ENCODE measurements around the gene TRPM6.

TRPM6 gene

GRCh38 chr9:74728176-74728575 is 159.5 kb downstream of the TRPM6 start:
- Histone ChIP-seq H3K4me2 (no peak overlapping the region), H3K9ac (no peak overlapping the region), H3K27ac (no peak overlapping the region), H4K20me1 (no peaks in the 10 kb centered on the region), H3K4me3 (no peak overlapping the region), H3K36me3 (no peaks in the 10 kb centered on the region), H3K9me3 (no peaks in the 10 kb centered on the region), H3K4me1 (no peaks in the 10 kb centered on the region), H3K27me3 (no peaks in the 10 kb centered on the region)
- TF ChIP-seq Cebpa-rat (IDR thresholded peaks at IDR 0.05), result no peak

GRCh38 chr9:74726581-74726980 is 161.1 kb downstream of the TRPM6 start:
- no peaks in the 10 kb centered on the region for H4K20me1 ChIP-seq
- no peak for TF ChIP-seq Cebpa-rat (IDR thresholded peaks at IDR 0.05)
- H3K27me3 ChIP-seq, result no peaks in the 10 kb centered on the region
- no peaks in the 10 kb centered on the region for H3K9me3 ChIP-seq
- H3K9ac ChIP-seq, result no peak overlapping the region
- no peak overlapping the region for H3K4me3 ChIP-seq
- H3K4me1 ChIP-seq, result no peaks in the 10 kb centered on the region
- no peaks in the 10 kb centered on the region for H3K36me3 ChIP-seq
- H3K27ac ChIP-seq, result no peak overlapping the region
- no peak overlapping the region for H3K4me2 ChIP-seq

GRCh38 chr9:74724317-74724716 is 163.4 kb downstream of the TRPM6 start:
- Histone ChIP-seq H3K9me3 (no peaks in the 10 kb centered on the region), H4K20me1 (no peaks in the 10 kb centered on the region), H3K9ac (no peak overlapping the region), H3K27me3 (no peaks in the 10 kb centered on the region), H3K4me1 (no peaks in the 10 kb centered on the region), H3K36me3 (no peaks in the 10 kb centered on the region), H3K27ac (no peak overlapping the region), H3K4me2 (no peak overlapping the region), H3K4me3 (no peak overlapping the region)
- no peak for TF ChIP-seq Cebpa-rat (IDR thresholded peaks at IDR 0.05)

DNA sequence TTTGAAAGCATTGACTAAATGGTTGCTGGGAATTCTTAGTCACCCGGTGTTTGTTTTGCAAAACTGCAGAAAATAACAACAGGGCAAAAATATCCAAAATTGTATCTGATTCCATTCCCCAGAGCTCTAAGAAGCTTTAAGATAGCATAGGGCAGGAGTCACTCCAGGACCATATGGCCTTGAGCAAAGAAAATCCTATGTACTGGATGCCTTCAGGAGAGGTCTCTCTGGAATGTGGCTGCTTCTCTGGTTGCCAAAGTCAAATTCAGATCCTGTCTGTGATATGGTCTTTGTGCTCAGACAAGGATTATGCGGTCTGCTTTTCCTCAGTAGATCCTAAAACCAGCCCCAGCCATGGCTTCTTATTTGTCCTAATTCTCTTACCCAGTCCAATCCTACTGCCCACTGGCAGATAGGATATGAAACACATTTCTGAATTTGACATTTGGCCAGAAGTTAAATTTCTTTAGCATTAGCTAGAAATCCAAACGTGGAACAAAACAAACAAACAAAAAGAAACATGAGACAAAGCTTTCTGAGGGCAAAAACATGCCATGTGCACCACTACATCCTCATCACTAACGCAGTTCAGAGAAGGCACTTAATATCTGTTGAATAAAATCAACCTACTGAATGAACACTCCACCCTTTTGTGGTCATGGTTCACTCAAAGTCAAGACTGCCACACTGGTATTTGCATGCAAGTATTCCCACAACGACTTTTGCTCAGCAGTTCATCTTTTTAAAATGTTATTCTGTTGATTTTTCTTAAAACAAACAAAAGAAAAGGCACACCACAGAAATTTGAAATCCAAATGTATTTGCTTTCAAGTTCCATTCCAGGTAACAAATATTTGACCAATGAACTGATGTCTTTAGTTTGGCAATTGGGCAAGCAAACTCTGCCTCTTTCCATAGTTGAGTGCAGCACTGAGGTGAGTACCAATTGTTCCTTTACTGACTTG is 165.7 kb downstream of the TRPM6 start:
- H3K4me1 ChIP-seq, result no peaks in the 10 kb centered on the region
- no peak overlapping the region for H3K9ac ChIP-seq
- no peak for TF ChIP-seq Cebpa-rat (IDR thresholded peaks at IDR 0.05)
- no peaks in the 10 kb centered on the region for H3K36me3 ChIP-seq
- no peak overlapping the region for H3K4me2 ChIP-seq
- no peaks in the 10 kb centered on the region for H3K27me3 ChIP-seq
- no peak overlapping the region for H3K27ac ChIP-seq
- H3K9me3 ChIP-seq, result no peaks in the 10 kb centered on the region
- H4K20me1 ChIP-seq, result no peaks in the 10 kb centered on the region
- no peak overlapping the region for H3K4me3 ChIP-seq

- H3K36me3 ChIP-seq, result no peaks in the 10 kb centered on the region
- no peak overlapping the region for H3K4me3 ChIP-seq
- H3K4me1 ChIP-seq, result no peaks in the 10 kb centered on the region
- H3K27me3 ChIP-seq, result no peaks in the 10 kb centered on the region
- H3K4me2 ChIP-seq, result no peak overlapping the region
- no peaks in the 10 kb centered on the region for H3K9me3 ChIP-seq
- H3K27ac ChIP-seq, result no peak overlapping the region
- H4K20me1 ChIP-seq, result no peaks in the 10 kb centered on the region
- no peak overlapping the region for H3K9ac ChIP-seq
- TF ChIP-seq Cebpa-rat (IDR thresholded peaks at IDR 0.05), result no peak
These were observed 168.4 kb downstream of the TRPM6 start for GRCh38 chr9:74719306-74719705.

GRCh38 chr9:74718709-74719108 is 169.0 kb downstream of the TRPM6 start:
- no peaks in the 10 kb centered on the region for H3K9me3 ChIP-seq
- no peaks in the 10 kb centered on the region for H3K4me1 ChIP-seq
- no peak for TF ChIP-seq Cebpa-rat (IDR thresholded peaks at IDR 0.05)
- H3K4me2 ChIP-seq, result no peak overlapping the region
- H4K20me1 ChIP-seq, result no peaks in the 10 kb centered on the region
- no peaks in the 10 kb centered on the region for H3K36me3 ChIP-seq
- H3K4me3 ChIP-seq, result no peak overlapping the region
- no peaks in the 10 kb centered on the region for H3K27me3 ChIP-seq
- H3K27ac ChIP-seq, result no peak overlapping the region
- H3K9ac ChIP-seq, result no peak overlapping the region

DNA sequence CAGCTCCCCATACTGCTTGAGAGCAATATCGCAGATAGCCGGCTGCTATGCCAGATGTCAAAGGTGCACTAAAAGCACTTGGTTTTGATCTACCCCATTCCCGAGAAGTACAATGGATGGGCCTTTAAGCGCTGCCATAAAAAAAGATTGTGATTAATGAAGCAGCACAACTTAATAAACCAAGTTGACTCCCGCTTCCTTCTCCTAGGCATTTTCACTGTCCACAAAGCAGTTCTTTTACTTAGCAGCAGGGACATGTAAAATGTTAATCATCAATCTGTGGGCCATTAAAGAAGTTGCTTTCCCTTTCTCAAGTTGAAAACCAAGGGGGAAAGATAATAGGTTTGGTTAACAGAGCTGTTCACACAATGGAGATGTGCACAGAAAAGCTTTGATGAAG is 176.4 kb downstream of the TRPM6 start:
- TF ChIP-seq Cebpa-rat (IDR thresholded peaks at IDR 0.05), result no peak
- Histone ChIP-seq H3K27me3 (no peaks in the 10 kb centered on the region), H3K4me1 (no peaks in the 10 kb centered on the region)

GRCh38 chr9:74697535-74697934 is 190.2 kb downstream of the TRPM6 start:
- Histone ChIP-seq H4K20me1 (no peaks in the 10 kb centered on the region), H3K27ac (0 out of 2 replicates have a peak overlapping the region, but pooled peaks have one; percentile 10), H3K9ac (no peak overlapping the region), H3K9me3 (no peaks in the 10 kb centered on the region), H3K36me3 (0 out of 2 replicates have a peak, but pooled peaks cover 4% of the 10 kb centered on the region), H3K4me3 (no peak overlapping the region), H3K27me3 (no peaks in the 10 kb centered on the region), H3K4me1 (peaks cover 38% of the 10 kb centered on the region), H3K4me2 (peak overlapping the region; percentile 52)
- TF ChIP-seq Cebpa-rat (IDR thresholded peaks at IDR 0.05), result no peak

More for the DNA sequence above, 176.4 kb downstream of the TRPM6 start:
- H3K4me2 ChIP-seq, result no peak overlapping the region
- H3K27ac ChIP-seq, result no peak overlapping the region
- no peaks in the 10 kb centered on the region for H4K20me1 ChIP-seq
- H3K9ac ChIP-seq, result no peak overlapping the region
- no peak overlapping the region for H3K4me3 ChIP-seq
- H3K9me3 ChIP-seq, result no peaks in the 10 kb centered on the region
- H3K36me3 ChIP-seq, result no peaks in the 10 kb centered on the region

GRCh38 chr9:74696520-74696919 is 191.2 kb downstream of the TRPM6 start:
- H3K9me3 ChIP-seq, result no peaks in the 10 kb centered on the region
- no peak overlapping the region for H3K27ac ChIP-seq
- peaks cover 4% of the 10 kb centered on the region; the same call in 1 of the 2 replicates for H3K36me3 ChIP-seq
- H4K20me1 ChIP-seq, result no peaks in the 10 kb centered on the region
- no peak overlapping the region for H3K4me3 ChIP-seq
- peaks cover 44% of the 10 kb centered on the region for H3K4me1 ChIP-seq
- H3K4me2 ChIP-seq, result no peak overlapping the region
- no peak overlapping the region for H3K9ac ChIP-seq
- no peak for TF ChIP-seq Cebpa-rat (IDR thresholded peaks at IDR 0.05)
- no peaks in the 10 kb centered on the region for H3K27me3 ChIP-seq

DNA sequence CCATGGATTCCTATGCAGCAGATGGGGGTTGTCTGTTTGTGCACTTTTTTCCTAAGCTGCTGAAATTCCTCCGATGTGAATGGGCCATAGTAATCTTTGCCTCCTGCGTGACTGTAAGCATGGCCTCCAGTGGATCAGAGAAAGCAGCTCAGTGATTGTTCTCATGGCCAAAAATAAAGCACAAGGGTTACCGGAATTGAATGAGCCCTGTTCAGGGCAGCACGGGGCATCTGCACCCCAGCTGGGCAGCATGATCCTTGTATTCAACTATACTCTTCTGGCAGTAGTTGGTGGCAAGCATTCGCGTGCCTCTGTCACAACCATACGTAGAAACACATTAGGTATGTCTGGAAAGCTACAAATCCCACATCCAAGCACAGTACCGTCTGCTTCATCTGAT is 196.7 kb downstream of the TRPM6 start:
- H3K27me3 ChIP-seq, result no peaks in the 10 kb centered on the region
- peaks cover 48% of the 10 kb centered on the region for H3K36me3 ChIP-seq
- no peak overlapping the region for H3K9ac ChIP-seq
- peaks cover 43% of the 10 kb centered on the region for H3K4me1 ChIP-seq
- no peak overlapping the region for H3K4me2 ChIP-seq
- no peak overlapping the region for H3K27ac ChIP-seq
- no peaks in the 10 kb centered on the region for H3K9me3 ChIP-seq
- no peaks in the 10 kb centered on the region for H4K20me1 ChIP-seq
- no peak overlapping the region for H3K4me3 ChIP-seq
- no peak for TF ChIP-seq Cebpa-rat (IDR thresholded peaks at IDR 0.05)
